ENCODE data around the gene DNAH9.

The DNAH9 gene

DNA sequence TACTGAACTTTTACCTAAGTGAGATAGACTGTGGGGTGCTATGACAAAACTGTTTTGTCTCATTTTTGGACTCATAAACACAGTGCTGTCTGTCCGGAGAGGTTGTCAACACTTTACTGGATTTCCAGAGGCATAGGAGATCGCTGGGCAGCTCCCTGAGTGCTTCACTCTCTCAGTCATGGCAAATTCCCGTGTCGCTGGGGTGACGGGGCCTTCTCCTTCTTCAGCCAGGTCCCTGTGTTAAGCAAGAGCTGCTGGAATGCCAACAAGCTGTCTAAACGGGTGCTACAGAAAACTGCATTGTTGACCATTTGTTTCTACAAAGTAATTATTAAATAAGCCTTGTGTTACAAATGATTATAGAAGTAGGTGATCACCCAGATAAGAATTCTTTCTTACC is 141.6 kb downstream of the DNAH9 start:
- H4K20me1 ChIP-seq (ENCODE audit: insufficient read depth): no peaks in the 10 kb centered on the region
- H3K9ac ChIP-seq: no peak overlapping the region
- H3K36me3 ChIP-seq (ENCODE audit: insufficient read depth): no peaks in the 10 kb centered on the region
- TF ChIP-seq, protein P1, sequence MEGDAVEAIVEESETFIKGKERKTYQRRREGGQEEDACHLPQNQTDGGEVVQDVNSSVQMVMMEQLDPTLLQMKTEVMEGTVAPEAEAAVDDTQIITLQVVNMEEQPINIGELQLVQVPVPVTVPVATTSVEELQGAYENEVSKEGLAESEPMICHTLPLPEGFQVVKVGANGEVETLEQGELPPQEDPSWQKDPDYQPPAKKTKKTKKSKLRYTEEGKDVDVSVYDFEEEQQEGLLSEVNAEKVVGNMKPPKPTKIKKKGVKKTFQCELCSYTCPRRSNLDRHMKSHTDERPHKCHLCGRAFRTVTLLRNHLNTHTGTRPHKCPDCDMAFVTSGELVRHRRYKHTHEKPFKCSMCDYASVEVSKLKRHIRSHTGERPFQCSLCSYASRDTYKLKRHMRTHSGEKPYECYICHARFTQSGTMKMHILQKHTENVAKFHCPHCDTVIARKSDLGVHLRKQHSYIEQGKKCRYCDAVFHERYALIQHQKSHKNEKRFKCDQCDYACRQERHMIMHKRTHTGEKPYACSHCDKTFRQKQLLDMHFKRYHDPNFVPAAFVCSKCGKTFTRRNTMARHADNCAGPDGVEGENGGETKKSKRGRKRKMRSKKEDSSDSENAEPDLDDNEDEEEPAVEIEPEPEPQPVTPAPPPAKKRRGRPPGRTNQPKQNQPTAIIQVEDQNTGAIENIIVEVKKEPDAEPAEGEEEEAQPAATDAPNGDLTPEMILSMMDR (conservative IDR thresholded peaks at IDR 0.05; ENCODE audit: low read depth, low read length): no peak
- H3K4me1 ChIP-seq (ENCODE audit: low read depth, poor library complexity, severe bottlenecking): peaks cover 19% of the 10 kb centered on the region
- H3K27ac ChIP-seq: no peak overlapping the region
- H3K79me2 ChIP-seq (ENCODE audit: insufficient read depth, low read depth): no peaks in the 10 kb centered on the region
- no peak overlapping the region for H2AFZ ChIP-seq (ENCODE audit: low read depth)
- H3K4me2 ChIP-seq: no peak overlapping the region
- no peak overlapping the region for H3K4me3 ChIP-seq (IDR thresholded peaks at IDR 0.05; ENCODE audit: insufficient read depth, low read depth, low read length)
- no peaks in the 10 kb centered on the region for H3K27me3 ChIP-seq (ENCODE audit: insufficient read depth, low read depth)

- peaks cover 10% of the 10 kb centered on the region for H3K4me1 ChIP-seq (ENCODE audit: low read depth, poor library complexity, severe bottlenecking)
- no peak overlapping the region for H3K4me2 ChIP-seq
- H3K36me3 ChIP-seq (ENCODE audit: insufficient read depth): no peaks in the 10 kb centered on the region
- H2AFZ ChIP-seq (ENCODE audit: low read depth): no peak overlapping the region
- H3K27ac ChIP-seq: no peak overlapping the region
- H3K79me2 ChIP-seq (ENCODE audit: insufficient read depth, low read depth): no peaks in the 10 kb centered on the region
- H4K20me1 ChIP-seq (ENCODE audit: insufficient read depth): no peaks in the 10 kb centered on the region
- no peak overlapping the region for H3K9ac ChIP-seq
- no peak overlapping the region for H3K4me3 ChIP-seq (IDR thresholded peaks at IDR 0.05; ENCODE audit: insufficient read depth, low read depth, low read length)
- no peaks in the 10 kb centered on the region for H3K27me3 ChIP-seq (ENCODE audit: insufficient read depth, low read depth)
- TF ChIP-seq, protein P1 (conservative IDR thresholded peaks at IDR 0.05; ENCODE audit: low read depth, low read length): no peak
Observed at GRCh38 chr17:11742886-11743285, 144.6 kb downstream of the DNAH9 start.

- H2AFZ ChIP-seq (ENCODE audit: low read depth): no peak overlapping the region
- H3K4me1 ChIP-seq (ENCODE audit: low read depth, poor library complexity, severe bottlenecking): no peaks in the 10 kb centered on the region
- no peak overlapping the region for H3K9ac ChIP-seq
- no peak overlapping the region for H3K4me3 ChIP-seq (IDR thresholded peaks at IDR 0.05; ENCODE audit: insufficient read depth, low read depth, low read length)
- no peaks in the 10 kb centered on the region for H4K20me1 ChIP-seq (ENCODE audit: insufficient read depth)
- H3K79me2 ChIP-seq (ENCODE audit: insufficient read depth, low read depth): no peaks in the 10 kb centered on the region
- TF ChIP-seq, protein P1 (conservative IDR thresholded peaks at IDR 0.05; ENCODE audit: low read depth, low read length): no peak
- no peaks in the 10 kb centered on the region for H3K36me3 ChIP-seq (ENCODE audit: insufficient read depth)
- H3K27ac ChIP-seq: no peak overlapping the region
- H3K4me2 ChIP-seq: no peak overlapping the region
- no peaks in the 10 kb centered on the region for H3K27me3 ChIP-seq (ENCODE audit: insufficient read depth, low read depth)
Observed at GRCh38 chr17:11744696-11745095, 146.4 kb downstream of the DNAH9 start.

DNA sequence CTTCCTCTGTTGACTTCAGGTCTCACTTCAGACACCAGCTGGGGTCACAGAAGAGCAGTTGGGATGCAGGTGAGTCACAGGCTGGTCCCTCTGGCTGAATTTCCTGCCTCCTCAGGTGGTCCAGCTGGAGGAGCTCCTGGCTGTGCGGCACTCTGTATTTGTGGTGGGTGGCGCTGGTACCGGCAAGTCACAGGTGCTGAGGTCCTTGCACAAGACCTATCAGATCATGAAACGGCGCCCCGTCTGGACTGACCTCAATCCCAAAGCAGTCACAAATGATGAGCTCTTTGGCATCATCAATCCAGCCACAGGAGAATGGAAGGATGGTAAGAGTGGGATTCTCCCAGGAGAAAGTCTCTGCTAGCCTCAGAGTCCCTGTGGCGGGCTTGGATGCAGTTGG is 149.2 kb downstream of the DNAH9 start:
- no peaks in the 10 kb centered on the region for H3K4me1 ChIP-seq (ENCODE audit: low read depth, poor library complexity, severe bottlenecking)
- H3K27me3 ChIP-seq (ENCODE audit: insufficient read depth, low read depth): no peaks in the 10 kb centered on the region
- no peak overlapping the region for H2AFZ ChIP-seq (ENCODE audit: low read depth)
- no peak overlapping the region for H3K9ac ChIP-seq
- no peak overlapping the region for H3K4me2 ChIP-seq
- TF ChIP-seq, protein P1 (conservative IDR thresholded peaks at IDR 0.05; ENCODE audit: low read depth, low read length): no peak
- H3K79me2 ChIP-seq (ENCODE audit: insufficient read depth, low read depth): no peaks in the 10 kb centered on the region
- no peak overlapping the region for H3K4me3 ChIP-seq (IDR thresholded peaks at IDR 0.05; ENCODE audit: insufficient read depth, low read depth, low read length)
- H3K36me3 ChIP-seq (ENCODE audit: insufficient read depth): no peaks in the 10 kb centered on the region
- H4K20me1 ChIP-seq (ENCODE audit: insufficient read depth): no peaks in the 10 kb centered on the region
- no peak overlapping the region for H3K27ac ChIP-seq

All from KMS-11 (cell line).